ENCODE results near the gene FAT1.

FAT1 gene

GRCh38 chr4:186642530-186642929 is 81.1 kb downstream of the FAT1 start:
- TF ChIP-seq CTCF (IDR thresholded peaks at IDR 0.05; ENCODE audit: insufficient read depth, low read depth, low read length, missing control alignments): no peak
- no peak overlapping the region for H3K4me3 ChIP-seq (ENCODE audit: low read length)
- DNase-seq (ENCODE audit: low read depth): no peak

GRCh38 chr4:186634591-186635128 is 89.0 kb downstream of the FAT1 start:
- no peak for TF ChIP-seq CTCF (IDR thresholded peaks at IDR 0.05; ENCODE audit: insufficient read depth, low read depth, low read length, missing control alignments)
- no peak overlapping the region for H3K4me3 ChIP-seq (ENCODE audit: low read length)
- no peak for DNase-seq (ENCODE audit: low read depth)

GRCh38 chr4:186633844-186634243 is 89.8 kb downstream of the FAT1 start:
- H3K4me3 ChIP-seq (ENCODE audit: low read length): no peak overlapping the region
- DNase-seq (ENCODE audit: low read depth): no peak
- TF ChIP-seq CTCF (IDR thresholded peaks at IDR 0.05; ENCODE audit: insufficient read depth, low read depth, low read length, missing control alignments): no peak

- TF ChIP-seq CTCF (IDR thresholded peaks at IDR 0.05; ENCODE audit: insufficient read depth, low read depth, low read length, missing control alignments): no peak
- no peak overlapping the region for H3K4me3 ChIP-seq (ENCODE audit: low read length)
- no peak for DNase-seq (ENCODE audit: low read depth)
Observed at GRCh38 chr4:186630128-186630527, 93.5 kb downstream of the FAT1 start.

GRCh38 chr4:186628058-186628711 is 95.5 kb downstream of the FAT1 start:
- H3K4me3 ChIP-seq (ENCODE audit: low read length): no peak overlapping the region
- TF ChIP-seq CTCF (IDR thresholded peaks at IDR 0.05; ENCODE audit: insufficient read depth, low read depth, low read length, missing control alignments): no peak
- DNase-seq (ENCODE audit: low read depth): peak; percentile 59

GRCh38 chr4:186627226-186627865 is 96.3 kb downstream of the FAT1 start:
- H3K4me3 ChIP-seq (ENCODE audit: low read length): no peak overlapping the region
- peak; percentile 51 for DNase-seq (ENCODE audit: low read depth)
- TF ChIP-seq CTCF (IDR thresholded peaks at IDR 0.05; ENCODE audit: insufficient read depth, low read depth, low read length, missing control alignments): no peak

All from epithelial cell of esophagus (primary cell).